B cell (primary cell): ENCODE data around the gene CPLANE2. TPM values are rescaled to one million over a fixed set of nuclear protein-coding genes. Genes with fewer than 3 reads are reported as not detected.

Experiments
- ATAC-seq: fragments of 200-7000 bp; cut with Tn5 transposase; one replicate; pipeline ENCODE4 v1.10.0; 2021; ENCODE audit warnings: low read depth, mild to moderate bottlenecking, moderate number of reproducible peaks, moderate library complexity
- CTCF ChIA-PET: fragments of 350-600 bp; sonication (Branson Sonifier 250); formaldehyde crosslinking; loops from one replicate; lab custom pipeline; 2021; ENCODE audit warnings: antibody characterized with exemption, inconsistent platforms; lab: Charles Lee
- POLR2A ChIA-PET: fragments of 350-600 bp; sonication (Branson Sonifier 250); formaldehyde crosslinking; loops from one replicate; lab custom pipeline; 2021; ENCODE audit warnings: antibody characterized with exemption; lab: Charles Lee
- DNase-seq: peaks from one replicate; pipeline ENCODE4 v3.0.0; 2013
- H2AFZ ChIP-seq: 2 replicates; pipeline ENCODE4 v1.6.1; 2012; ENCODE audit warnings: mild to moderate bottlenecking, low read depth, low read length; ENCODE audit not compliant: insufficient read depth, poor library complexity, severe bottlenecking
- H3K27ac ChIP-seq, 2 donors: 1 replicate in 1 of 2; 2 replicates in 1 of 2; pipeline ENCODE4 v1.5.1; 2012 to 2013; ENCODE audit warnings: low read length in 2 of 2, mild to moderate bottlenecking in 2 of 2, moderate library complexity in 1 of 2
- H3K27me3 ChIP-seq, 4 experiments: fragments of 200-600 bp in 1 of 4; sonication (generic) in 1 of 4; replicated peaks in 1 of 4; 1 replicate in 2 of 4; 2 replicates in 2 of 4; pipeline versions ENCODE4 v1.6.1 to v1.7.0; 2013 to 2016; ENCODE audit warnings: low read length in 3 of 4, mild to moderate bottlenecking in 2 of 4, mixed read lengths in 1 of 4, moderate library complexity in 1 of 4; ENCODE audit not compliant: insufficient read depth in 4 of 4, control insufficient read depth in 3 of 4; ENCODE audit errors: control extremely low read depth in 1 of 4
- H3K36me3 ChIP-seq, 2 experiments: replicated peaks in 1 of 2; 1 replicate in 1 of 2; 2 replicates in 1 of 2; pipeline versions ENCODE4 v1.6.1 to v1.7.1; 2013; ENCODE audit warnings: low read length in 1 of 2; ENCODE audit not compliant: insufficient read depth in 2 of 2, control insufficient read depth in 1 of 2; ENCODE audit errors: control extremely low read depth in 1 of 2, extremely low read depth in 1 of 2
- H3K4me1 ChIP-seq, 2 donors: fragments of 200-600 bp in 1 of 2; sonication (generic) in 1 of 2; 1 replicate in 1 of 2; 2 replicates in 1 of 2; pipeline versions ENCODE4 v1.5.1 to v1.6.1; 2013 to 2017; ENCODE audit warnings: low read length in 2 of 2; ENCODE audit not compliant: control insufficient read depth in 2 of 2, insufficient read depth in 2 of 2
- H3K4me2 ChIP-seq: replicated peaks from 2 replicates; pipeline ENCODE3; 2012; ENCODE audit warnings: mild to moderate bottlenecking, low read depth, low read length; ENCODE audit not compliant: poor library complexity, severe bottlenecking
- H3K4me3 ChIP-seq, 5 experiments: fragments of 200-600 bp in 1 of 5; sonication (generic) in 1 of 5; 1 replicate in 3 of 5; 2 replicates in 2 of 5; pipeline versions ENCODE4 v1.5.1 to v1.7.0; 2011 to 2016; ENCODE audit warnings: low read length in 4 of 5, mild to moderate bottlenecking in 4 of 5, low read depth in 2 of 5, control low read depth in 1 of 5, moderate library complexity in 1 of 5; ENCODE audit not compliant: insufficient read depth in 1 of 5; ENCODE audit errors: control extremely low read depth in 1 of 5, extremely low read depth in 1 of 5
- H3K79me2 ChIP-seq: fragments of 200-600 bp; sonication (generic); one replicate; pipeline ENCODE4 v1.6.0; 2016; ENCODE audit warnings: low read length; ENCODE audit not compliant: control insufficient read depth, insufficient read depth
- H3K9ac ChIP-seq: fragments of 200-600 bp; sonication (generic); 2 replicates; pipeline ENCODE4 v1.6.1; 2017; ENCODE audit warnings: mild to moderate bottlenecking, low read length, moderate library complexity
- H3K9me3 ChIP-seq, 3 donors: one replicate each; pipeline versions ENCODE4 v1.6.1 to v1.7.1; 2013; ENCODE audit warnings: low read length in 2 of 3; ENCODE audit not compliant: control insufficient read depth in 2 of 3, insufficient read depth in 1 of 3; ENCODE audit errors: control extremely low read depth in 1 of 3
- H4K20me1 ChIP-seq: 2 replicates; pipeline ENCODE4 v1.6.0; 2012; ENCODE audit warnings: mild to moderate bottlenecking, low read length; ENCODE audit not compliant: insufficient read depth, control insufficient read depth, poor library complexity, severe bottlenecking
- H3K27ac Mint-ChIP-seq: one replicate; pipeline ENCODE4 v1.8.0; 2021; ENCODE audit warnings: mixed read lengths
- H3K27me3 Mint-ChIP-seq: one replicate; pipeline ENCODE4 v1.8.0; 2021; ENCODE audit warnings: mixed read lengths
- H3K4me1 Mint-ChIP-seq: one replicate; pipeline ENCODE4 v1.8.0; 2021; ENCODE audit warnings: mixed read lengths
- H3K4me3 Mint-ChIP-seq: one replicate; pipeline ENCODE4 v1.8.0; 2021; ENCODE audit warnings: mixed read lengths
- H3K9me3 Mint-ChIP-seq: one replicate; pipeline ENCODE4 v1.8.0; 2022; ENCODE audit warnings: mixed read lengths; ENCODE audit not compliant: insufficient read depth
- EZH2 ChIP-seq: IDR thresholded peaks from 2 replicates; pipeline ENCODE4 v1.6.1; 2012; ENCODE audit warnings: borderline replicate concordance, low read depth, mild to moderate bottlenecking, moderate library complexity, low read length; ENCODE audit not compliant: insufficient read depth, poor library complexity, severe bottlenecking
- WGBS: methylation state at CpG from one replicate; pipeline ENCODE4 v1.1.5; 2013; ENCODE audit warnings: missing lambda C conversion rate; ENCODE audit not compliant: insufficient coverage; 5-methylcytosine and 5-hydroxymethylcytosine counted together
- intact Hi-C: fragments of 100-400 bp; cut with micrococcal nuclease; formaldehyde crosslinking; loops from one replicate; pipeline ENCODE4 v1.10.0; 2022
- polyA plus RNA-seq: library from polyadenylated mRNA; depleted of rRNA; stranded (reverse); fragments of >200 nt; gene quantifications from 2 replicates; pipeline ENCODE4 v1.2.3, GENCODE V29; 2012
- total RNA-seq, 2 donors: library from RNA; stranded (reverse); fragments of 120-200 nt in 1 of 2; gene quantifications; 1 replicate in 1 of 2; 2 replicates in 1 of 2; pipeline versions ENCODE4 v1.2.3 to v1.2.4, GENCODE V29; 2013 to 2022
- TF ChIP-seq, protein P1 (sequence below): fragments of 200-600 bp; IDR thresholded peaks from one replicate; pipeline ENCODE4 v1.8.0; 2022; ENCODE audit warnings: antibody characterized with exemption, mild to moderate bottlenecking

CPLANE2 gene
- total and polyA plus RNA-seq, 2 donors (not counting 1 experiment from before 2014, with no cell fraction given) = 5.7 to 11.1 TPM

DNA sequence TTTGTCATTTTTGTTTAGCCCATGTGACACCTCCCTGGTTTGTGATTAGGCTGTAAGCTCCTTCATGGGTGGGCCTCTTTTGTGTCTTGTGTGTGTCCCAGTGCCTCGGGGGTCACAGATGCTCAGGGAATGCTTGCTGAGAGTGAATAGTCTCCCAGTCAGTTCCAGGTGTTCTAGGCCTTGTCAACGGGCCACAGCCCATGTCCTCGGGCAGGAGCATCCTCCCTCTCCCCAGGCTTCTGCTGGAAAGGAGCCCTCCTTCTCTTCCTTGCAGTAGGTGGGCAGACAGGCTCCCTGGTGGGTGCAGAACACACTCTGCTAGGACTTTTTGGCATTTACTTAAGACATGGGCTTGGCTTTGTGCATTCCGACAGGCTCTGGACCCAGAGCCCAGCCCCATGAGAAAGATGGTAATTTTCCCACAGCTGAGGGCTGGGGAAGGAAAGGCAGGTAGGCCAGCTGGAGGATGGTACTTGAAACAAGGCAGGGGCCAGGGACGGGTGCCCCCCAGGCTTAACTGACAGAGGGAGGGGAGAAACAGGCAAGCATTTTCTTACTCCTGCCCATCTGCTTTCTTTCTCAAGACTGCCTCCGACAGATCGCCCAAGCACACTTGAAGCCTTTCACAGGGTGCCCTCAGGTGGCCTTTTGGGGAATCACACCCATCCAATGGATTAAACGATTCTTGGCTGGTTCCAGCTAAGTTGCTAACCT, 7.1 kb upstream of the CPLANE2 start:
- Histone ChIP-seq H3K4me2 (no peak overlapping the region), H3K4me1 (peaks cover 6 to 7% of the 10 kb centered on the region in 2 donors), H3K9me3 (no peaks in the 10 kb centered on the region), H3K4me3 (no peak overlapping the region), H3K27ac (no peak overlapping the region), H2AFZ (no peak overlapping the region), H3K79me2 (no peaks in the 10 kb centered on the region), H4K20me1 (no peaks in the 10 kb centered on the region), H3K9ac (no peak overlapping the region), H3K27me3 (no peaks in the 10 kb centered on the region), H3K36me3 (peaks cover 0 to 6% of the 10 kb centered on the region in 2 experiments)
- H3K27me3 Mint-ChIP-seq = no peaks in the 10 kb centered on the region
- TF ChIP-seq, protein P1, sequence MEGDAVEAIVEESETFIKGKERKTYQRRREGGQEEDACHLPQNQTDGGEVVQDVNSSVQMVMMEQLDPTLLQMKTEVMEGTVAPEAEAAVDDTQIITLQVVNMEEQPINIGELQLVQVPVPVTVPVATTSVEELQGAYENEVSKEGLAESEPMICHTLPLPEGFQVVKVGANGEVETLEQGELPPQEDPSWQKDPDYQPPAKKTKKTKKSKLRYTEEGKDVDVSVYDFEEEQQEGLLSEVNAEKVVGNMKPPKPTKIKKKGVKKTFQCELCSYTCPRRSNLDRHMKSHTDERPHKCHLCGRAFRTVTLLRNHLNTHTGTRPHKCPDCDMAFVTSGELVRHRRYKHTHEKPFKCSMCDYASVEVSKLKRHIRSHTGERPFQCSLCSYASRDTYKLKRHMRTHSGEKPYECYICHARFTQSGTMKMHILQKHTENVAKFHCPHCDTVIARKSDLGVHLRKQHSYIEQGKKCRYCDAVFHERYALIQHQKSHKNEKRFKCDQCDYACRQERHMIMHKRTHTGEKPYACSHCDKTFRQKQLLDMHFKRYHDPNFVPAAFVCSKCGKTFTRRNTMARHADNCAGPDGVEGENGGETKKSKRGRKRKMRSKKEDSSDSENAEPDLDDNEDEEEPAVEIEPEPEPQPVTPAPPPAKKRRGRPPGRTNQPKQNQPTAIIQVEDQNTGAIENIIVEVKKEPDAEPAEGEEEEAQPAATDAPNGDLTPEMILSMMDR = peak; percentile 81
- no peak for TF ChIP-seq EZH2
- POLR2A ChIA-PET = no interaction called here
- DNase-seq = peak; percentile 79
- CTCF ChIA-PET = interaction anchor here (0.6 to 5.5 kb wide), 16 partner anchors 10 to 173 kb away, joined by 3 to 93 read pairs (median 7); partner anchors contain the start of gene FAM131C
- no peaks in the 10 kb centered on the region for H3K9me3 Mint-ChIP-seq
- H3K27ac Mint-ChIP-seq = no peak overlapping the region
- intact Hi-C loops = loop anchor here (1.0 to 2.0 kb wide), 4 partner anchors 37 to 165 kb away; no protein-coding TSS in a partner anchor
- no peak overlapping the region for H3K4me3 Mint-ChIP-seq
- H3K4me1 Mint-ChIP-seq = peaks cover 12% of the 10 kb centered on the region
- 43% methylated on average over 8 of the region's 8 CpGs for WGBS
- ATAC-seq = peak; percentile 93

DNA sequence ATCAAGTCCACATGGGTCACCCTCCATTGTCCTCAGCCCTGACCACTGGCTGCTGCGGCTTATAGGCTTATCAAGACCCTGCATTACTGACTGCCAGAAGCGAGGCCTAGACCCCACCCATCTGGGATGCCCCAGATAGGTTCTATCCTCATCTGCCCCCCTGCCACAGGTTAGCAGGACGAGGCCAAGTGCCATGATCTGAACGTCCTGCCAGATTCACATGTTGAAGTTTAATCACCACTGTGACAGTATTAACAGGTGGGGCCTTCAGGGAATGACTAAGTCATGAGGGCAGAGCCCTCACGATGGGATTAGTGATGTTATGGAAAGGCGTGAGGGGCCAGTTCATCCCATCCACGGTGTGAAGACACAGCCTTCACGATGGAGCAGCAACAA, 6.2 kb upstream of the CPLANE2 start:
- intact Hi-C loops = no loop called here
- ChIA-PET CTCF (interaction anchor here (1.5 to 5.5 kb wide), 7 partner anchors 9 to 163 kb away, joined by 3 to 93 read pairs (median 8); no protein-coding TSS in a partner anchor), POLR2A (interaction anchor here (0.5 to 0.6 kb wide), 2 partner anchors 120 to 223 kb away, joined by 4 read pairs; no protein-coding TSS in a partner anchor)
- H3K4me3 ChIP-seq = no peak overlapping the region
- H2AFZ ChIP-seq = no peak overlapping the region
- ATAC-seq (no peak), DNase-seq (no peak)
- Mint-ChIP-seq H3K27me3 (no peaks in the 10 kb centered on the region), H3K4me3 (no peak overlapping the region), H3K27ac (no peak overlapping the region), H3K4me1 (peaks cover 3% of the 10 kb centered on the region), H3K9me3 (no peaks in the 10 kb centered on the region)
- H3K4me2 ChIP-seq = no peak overlapping the region
- no peak overlapping the region for H3K9ac ChIP-seq
- H3K27me3 ChIP-seq = no peaks in the 10 kb centered on the region
- 91% methylated on average over 8 of the region's 8 CpGs for whole genome bisulfite sequencing
- H3K4me1 ChIP-seq = no peaks in the 10 kb centered on the region
- peaks cover 0 to 6% of the 10 kb centered on the region in 2 experiments for H3K36me3 ChIP-seq
- no peaks in the 10 kb centered on the region for H3K79me2 ChIP-seq
- no peak for TF ChIP-seq EZH2
- TF ChIP-seq, protein P1 = no peak
- no peaks in the 10 kb centered on the region for H3K9me3 ChIP-seq
- no peak overlapping the region for H3K27ac ChIP-seq
- no peaks in the 10 kb centered on the region for H4K20me1 ChIP-seq
